HCT116 (cell line): ENCODE data around the gene CAB39.

ENCODE experiments used
- CTCF ChIP-seq, 3 experiments: fragments of 200-600 bp in 1 of 3; sonication (generic) in 1 of 3; IDR thresholded peaks in 2 of 3; conservative IDR thresholded peaks in 1 of 3; 2 replicates each; pipeline ENCODE4 v1.5.1; 2012 to 2017; ENCODE audit warnings: low read depth in 2 of 3, low read length in 2 of 3, antibody characterized with exemption in 1 of 3, borderline replicate concordance in 1 of 3, control low read depth in 1 of 3, mild to moderate bottlenecking in 1 of 3, mixed read lengths in 1 of 3, mixed run types in 1 of 3, moderate library complexity in 1 of 3; ENCODE audit not compliant: insufficient read depth in 1 of 3
- EZH2 ChIP-seq: fragments of 200-600 bp; sonication (generic); IDR thresholded peaks from 2 replicates; pipeline ENCODE4 v1.6.1; 2017; ENCODE audit warnings: antibody characterized with exemption, mixed run types
- EZH2phosphoT487 ChIP-seq: fragments of 200-600 bp; IDR thresholded peaks from 2 replicates; pipeline ENCODE4 v1.6.1; 2018; ENCODE audit warnings: antibody characterized with exemption, borderline replicate concordance
- FOSL1 ChIP-seq: IDR thresholded peaks from 2 replicates; pipeline ENCODE4 v1.6.1; 2012; ENCODE audit warnings: low read depth
- MAX ChIP-seq: IDR thresholded peaks from 2 replicates; pipeline ENCODE4 v1.6.1; 2012
- POLR2A ChIP-seq: IDR thresholded peaks from 2 replicates; pipeline ENCODE4 v1.7.0; 2011; ENCODE audit warnings: borderline replicate concordance; ENCODE audit not compliant: insufficient read depth, insufficient read length; ENCODE audit errors: extremely low read depth
- POLR2AphosphoS5 ChIP-seq: IDR thresholded peaks from 2 replicates; pipeline ENCODE4 v1.6.1; 2011; ENCODE audit warnings: mild to moderate bottlenecking, low read depth, low read length, moderate library complexity
- SRF ChIP-seq: IDR thresholded peaks from 2 replicates; pipeline ENCODE4 v1.6.1; 2012; ENCODE audit warnings: low read depth

- no peak for TF ChIP-seq SRF
- TF ChIP-seq CTCF (IDR thresholded peaks at IDR 0.05 in 2 of 3, conservative IDR thresholded peaks at IDR 0.05 in 1 of 3; ENCODE audit: borderline replicate concordance in 1 of 3, insufficient read depth in 1 of 3, low read depth in 2 of 3, low read length in 2 of 3): peak; percentile 64 to 98 (median 94)
- TF ChIP-seq POLR2A: no peak
- TF ChIP-seq EZH2phosphoT487: no peak
- TF ChIP-seq EZH2: no peak
- TF ChIP-seq POLR2AphosphoS5: no peak
- TF ChIP-seq FOSL1: no peak
- TF ChIP-seq MAX: no peak
These were observed 137.2 kb downstream of the CAB39 start for GRCh38 chr2:230849633-230850357.
